Omental fat pad (tissue), 4 donors: ENCODE results near the gene SCN3A. TPM values are rescaled to one million over a fixed set of nuclear protein-coding genes. Genes with fewer than 3 reads are reported as not detected.
A peak's percentile ranks its signal among the peaks of the same experiment; 100 is the strongest.

Experiments
- ATAC-seq: fragments of 150-250 bp; one replicate; pipeline ENCODE4 v1.9.1; 2016; ENCODE audit warnings: mild to moderate bottlenecking, moderate library complexity; ENCODE audit not compliant: low FRiP score
- DNase-seq: peaks from one replicate; pipeline ENCODE4 v3.0.0-alpha.2; 2019; ENCODE audit warnings: low spot score
- total RNA-seq, 4 donors: library from RNA; depleted of rRNA; stranded (reverse); fragments of >200 nt; gene quantifications; one replicate each; pipeline ENCODE4 v1.1.0, GENCODE V29; 2016
- TF ChIP-seq, protein P1 (sequence below), 3 donors: fragments of 450-650 bp; IDR thresholded peaks; one replicate each; pipeline ENCODE4 v1.5.1; 2016 to 2017; ENCODE audit warnings: antibody characterized with exemption in 3 of 3, mild to moderate bottlenecking in 3 of 3, moderate library complexity in 2 of 3

The SCN3A gene
- total RNA-seq, 4 donors from 2014 or later = 0.72 to 2.5 (median 1.2) TPM

DNA sequence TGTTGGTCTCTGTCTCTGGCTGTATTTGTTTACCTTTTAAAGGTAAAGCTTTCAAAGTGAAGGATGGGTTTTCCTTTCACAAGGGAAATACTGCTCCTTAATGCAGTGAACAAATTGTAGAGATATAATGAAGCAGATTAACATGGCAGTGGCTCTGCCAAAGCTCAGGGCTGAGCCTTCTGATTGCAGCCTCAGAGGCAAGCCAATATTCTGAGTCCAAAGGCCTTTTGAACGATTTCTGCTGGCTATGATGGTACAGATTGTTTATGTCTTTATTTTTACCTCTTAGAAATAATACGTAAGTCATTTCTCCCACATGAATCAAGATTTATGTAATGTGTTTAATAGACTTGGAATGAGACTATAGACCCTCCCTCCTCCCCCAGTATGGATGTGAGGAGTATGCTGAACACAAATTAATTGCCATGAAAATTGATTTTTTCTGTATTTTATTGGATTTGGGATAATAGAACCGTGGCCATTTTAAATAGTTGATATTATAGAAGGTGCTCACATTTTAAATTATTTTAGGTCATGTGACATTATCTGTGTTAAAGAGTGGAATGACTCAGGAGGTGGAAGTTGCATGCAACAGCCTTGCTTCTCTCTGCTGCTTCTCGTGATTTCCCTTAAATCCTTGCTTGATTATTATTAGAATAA lies 36.1 kb upstream of the SCN3A start:
- TF ChIP-seq, protein P1, sequence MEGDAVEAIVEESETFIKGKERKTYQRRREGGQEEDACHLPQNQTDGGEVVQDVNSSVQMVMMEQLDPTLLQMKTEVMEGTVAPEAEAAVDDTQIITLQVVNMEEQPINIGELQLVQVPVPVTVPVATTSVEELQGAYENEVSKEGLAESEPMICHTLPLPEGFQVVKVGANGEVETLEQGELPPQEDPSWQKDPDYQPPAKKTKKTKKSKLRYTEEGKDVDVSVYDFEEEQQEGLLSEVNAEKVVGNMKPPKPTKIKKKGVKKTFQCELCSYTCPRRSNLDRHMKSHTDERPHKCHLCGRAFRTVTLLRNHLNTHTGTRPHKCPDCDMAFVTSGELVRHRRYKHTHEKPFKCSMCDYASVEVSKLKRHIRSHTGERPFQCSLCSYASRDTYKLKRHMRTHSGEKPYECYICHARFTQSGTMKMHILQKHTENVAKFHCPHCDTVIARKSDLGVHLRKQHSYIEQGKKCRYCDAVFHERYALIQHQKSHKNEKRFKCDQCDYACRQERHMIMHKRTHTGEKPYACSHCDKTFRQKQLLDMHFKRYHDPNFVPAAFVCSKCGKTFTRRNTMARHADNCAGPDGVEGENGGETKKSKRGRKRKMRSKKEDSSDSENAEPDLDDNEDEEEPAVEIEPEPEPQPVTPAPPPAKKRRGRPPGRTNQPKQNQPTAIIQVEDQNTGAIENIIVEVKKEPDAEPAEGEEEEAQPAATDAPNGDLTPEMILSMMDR (IDR thresholded peaks at IDR 0.05) = no peak
- ATAC-seq (no peak), DNase-seq (no peak)

DNA sequence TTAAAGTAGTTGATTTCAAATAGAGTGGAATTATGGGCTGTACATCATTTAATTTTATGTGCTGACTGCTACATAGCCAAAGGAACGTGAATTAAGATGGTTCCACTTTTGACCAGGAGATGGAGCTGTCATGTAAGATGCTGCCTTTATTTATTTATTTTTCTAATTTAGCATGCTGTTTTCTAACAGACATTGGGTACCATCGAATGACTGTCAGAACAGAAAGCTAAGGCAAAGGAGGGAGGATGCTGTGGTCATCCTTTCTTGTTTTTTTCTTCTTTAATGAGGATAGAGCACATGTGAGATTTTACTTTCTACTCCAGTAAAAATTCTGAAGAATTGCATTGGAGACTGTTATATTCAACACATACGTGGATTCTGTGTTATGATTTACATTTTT lies 35.4 kb upstream of the SCN3A start, which contains the start of gene SCN2A:
Gene SCN2A, plus strand, starts transcription at position 185 of the 400 bp plus-strand sequence. CDS start 56,410 bp downstream, outside the sequence.
- ATAC-seq (peak; percentile 54), DNase-seq (no peak)
- TF ChIP-seq, protein P1 (IDR thresholded peaks at IDR 0.05) = no peak

- TF ChIP-seq, protein P1 (IDR thresholded peaks at IDR 0.05) = no peak
- DNase-seq (no peak), ATAC-seq (no peak)
Measured at GRCh38 chr2:165238295-165238694, 34.4 kb upstream of the SCN3A start.

DNA sequence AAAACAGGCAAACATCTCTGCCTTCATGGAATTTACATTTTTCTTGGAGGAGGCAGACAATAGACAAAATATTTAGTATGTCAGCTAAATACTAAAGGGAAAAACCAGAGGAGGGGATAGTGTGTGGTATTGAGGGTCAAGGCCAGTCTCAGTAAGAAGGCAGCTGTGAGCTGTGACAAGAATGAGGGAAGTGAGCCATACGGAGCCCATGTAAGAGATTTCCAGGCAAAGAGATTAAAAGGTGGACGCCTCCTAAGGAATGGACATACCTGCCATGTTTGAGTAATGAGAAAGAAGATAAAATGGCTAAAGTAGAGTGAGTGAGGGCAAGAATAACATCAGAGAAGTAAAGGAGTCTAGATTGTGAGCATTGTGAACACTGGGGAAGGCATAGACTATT lies 33.2 kb upstream of the SCN3A start:
- TF ChIP-seq, protein P1 (IDR thresholded peaks at IDR 0.05) = no peak
- DNase-seq = no peak
- ATAC-seq = no peak

DNA sequence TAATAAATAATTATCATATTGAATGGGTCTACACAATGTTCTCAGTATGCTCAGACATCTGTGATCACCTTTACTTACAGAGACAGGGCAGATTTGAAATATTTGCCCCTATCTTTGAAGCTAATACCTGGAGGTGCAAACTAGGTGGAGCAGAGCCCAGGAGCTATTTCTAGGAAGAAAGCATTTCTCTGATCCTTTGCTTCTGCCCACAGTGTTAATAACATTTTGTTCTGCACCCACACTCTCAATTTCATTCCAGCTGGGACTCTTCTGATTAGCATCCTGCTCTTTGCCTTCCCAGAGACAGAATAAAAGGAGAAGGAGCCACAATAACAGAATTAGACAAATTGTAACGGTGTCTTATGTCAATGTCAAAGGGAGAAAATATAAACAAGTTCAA lies 23.7 kb upstream of the SCN3A start:
- no peak for DNase-seq
- ATAC-seq = no peak
- TF ChIP-seq, protein P1 (IDR thresholded peaks at IDR 0.05) = no peak

- ATAC-seq (no peak), DNase-seq (no peak)
- TF ChIP-seq, protein P1 (IDR thresholded peaks at IDR 0.05) = no peak
Measured at GRCh38 chr2:165224941-165225340, 21.1 kb upstream of the SCN3A start.

GRCh38 chr2:165219481-165219880 lies 15.6 kb upstream of the SCN3A start:
- TF ChIP-seq, protein P1 (IDR thresholded peaks at IDR 0.05) = no peak
- no peak for DNase-seq
- no peak for ATAC-seq
